HCT116 (cell line): ENCODE results near the gene SDC1. TPM values are rescaled to one million over a fixed set of nuclear protein-coding genes. Genes with fewer than 3 reads are reported as not detected.

Experiments
- ATAC-seq: fragments of 200-7000 bp; cut with Tn5 transposase; 2 replicates; pipeline ENCODE4 v1.9.1; 2020; ENCODE audit warnings: mild to moderate bottlenecking, moderate library complexity
- BruUV-seq: library from RNA; stranded (reverse); fragments of 400-500 nt; replicated peaks from 2 replicates; lab custom pipeline; 2021; lab: Mats Ljungman, UMichigan
- CTCF ChIA-PET: fragments of 300-600 bp; sonication (Branson Sonifier 250); formaldehyde crosslinking; loops from one replicate; lab custom pipeline; 2021; ENCODE audit warnings: antibody characterized with exemption; lab: Charles Lee
- POLR2A ChIA-PET: fragments of 300-600, 350-600 bp; sonication (Branson Sonifier 250); formaldehyde crosslinking; loops from one replicate; lab custom pipeline; 2021; ENCODE audit warnings: antibody characterized with exemption; lab: Charles Lee
- RAD21 ChIA-PET, 2 experiments: fragments of 300-600 bp; sonication (Branson Sonifier 250); formaldehyde crosslinking; loops; one replicate each; lab custom pipeline; 2023; ENCODE audit warnings: low total read pairs in 2 of 2; ENCODE audit not compliant: uncharacterized antibody in 2 of 2, unreplicated experiment in 2 of 2, low non-redundant PET in 1 of 2; lab: Charles Lee
- DNase-seq: peaks from one replicate; pipeline ENCODE4 v3.0.0-alpha.2; 2010; ENCODE audit warnings: low read depth, low spot score
- H2AFZ ChIP-seq: fragments of 200-600 bp; shearing (Covaris generic), sonication (generic); 2 replicates; pipeline ENCODE4 v1.6.1; 2017; ENCODE audit warnings: low read depth, mixed run types, mixed read lengths, antibody characterized with exemption, low read length; ENCODE audit not compliant: poor library complexity, severe bottlenecking
- H3K27ac ChIP-seq: 2 replicates; pipeline ENCODE4 v1.5.1; 2012; ENCODE audit warnings: low read depth, low read length
- H3K27me3 ChIP-seq: fragments of 200-600 bp; sonication (generic); 2 replicates; pipeline ENCODE4 v1.6.1; 2016; ENCODE audit warnings: mixed run types, low read length, mixed read lengths; ENCODE audit not compliant: insufficient read depth
- H3K36me3 ChIP-seq, 2 experiments: fragments of 200-500 bp in 1 of 2; fragments of 200-600 bp in 1 of 2; sonication (Bioruptor generic) in 1 of 2; sonication (generic) in 1 of 2; 2 replicates each; pipeline versions ENCODE4 v1.5.1 to v1.6.1; 2014 to 2016; ENCODE audit warnings: low read length in 2 of 2, inconsistent platforms in 1 of 2, mixed read lengths in 1 of 2, mixed run types in 1 of 2; ENCODE audit not compliant: insufficient read depth in 2 of 2, control insufficient read depth in 1 of 2
- H3K4me1 ChIP-seq, 2 experiments: fragments of 200-600 bp in 1 of 2; sonication (generic) in 1 of 2; 2 replicates each; pipeline versions ENCODE4 v1.5.1 to v1.6.1; 2012 to 2017; ENCODE audit warnings: low read length in 2 of 2, inconsistent platforms in 1 of 2, mild to moderate bottlenecking in 1 of 2, mixed read lengths in 1 of 2, mixed run types in 1 of 2, moderate library complexity in 1 of 2; ENCODE audit not compliant: insufficient read depth in 2 of 2, control insufficient read depth in 1 of 2
- H3K4me2 ChIP-seq: fragments of 200-600 bp; sonication (generic); 2 replicates; pipeline ENCODE4 v1.6.1; 2017; ENCODE audit warnings: mixed run types, low read length, mixed read lengths
- H3K4me3 ChIP-seq, 2 experiments: fragments of 200-600 bp in 1 of 2; sonication (generic) in 1 of 2; replicated peaks in 1 of 2; 2 replicates each; pipeline ENCODE4 v1.5.1; 2011 to 2016; ENCODE audit warnings: low read length in 2 of 2, control low read depth in 1 of 2, low read depth in 1 of 2, mild to moderate bottlenecking in 1 of 2, mixed read lengths in 1 of 2, mixed run types in 1 of 2
- H3K79me2 ChIP-seq: fragments of 200-600 bp; sonication (generic); 2 replicates; pipeline ENCODE4 v1.6.1; 2017; ENCODE audit warnings: mild to moderate bottlenecking, mixed run types, low read length, moderate library complexity, mixed read lengths; ENCODE audit not compliant: insufficient read depth
- H3K9ac ChIP-seq: fragments of 200-600 bp; sonication (generic); 2 replicates; pipeline ENCODE4 v1.6.1; 2016; ENCODE audit warnings: low read length, mixed read lengths
- H3K9me2 ChIP-seq: fragments of 200-600 bp; sonication (generic), shearing (Covaris generic); 2 replicates; pipeline ENCODE4 v1.6.1; 2017; ENCODE audit warnings: mixed run types, mild to moderate bottlenecking, moderate library complexity; ENCODE audit not compliant: insufficient read depth
- H3K9me3 ChIP-seq, 2 experiments: fragments of 200-500 bp in 1 of 2; fragments of 200-600 bp in 1 of 2; sonication (Bioruptor generic) in 1 of 2; sonication (generic) in 1 of 2; 2 replicates each; pipeline ENCODE4 v1.6.1; 2014 to 2017; ENCODE audit warnings: low read length in 2 of 2, mixed read lengths in 2 of 2, inconsistent platforms in 1 of 2, low read depth in 1 of 2, mild to moderate bottlenecking in 1 of 2, mixed run types in 1 of 2, moderate library complexity in 1 of 2; ENCODE audit not compliant: control insufficient read depth in 1 of 2, insufficient read depth in 1 of 2
- H4K20me1 ChIP-seq: fragments of 200-600 bp; sonication (generic), shearing (Covaris generic); 2 replicates; pipeline ENCODE4 v1.6.1; 2017; ENCODE audit warnings: mixed run types, mild to moderate bottlenecking, moderate library complexity; ENCODE audit not compliant: insufficient read depth
- ATF3 ChIP-seq: IDR thresholded peaks from 2 replicates; pipeline ENCODE4 v1.6.1; 2012
- CEBPB ChIP-seq: IDR thresholded peaks from 2 replicates; pipeline ENCODE4 v1.6.1; 2012; ENCODE audit warnings: low read depth
- EGR1 ChIP-seq: IDR thresholded peaks from 2 replicates; pipeline ENCODE4 v1.6.1; 2012; ENCODE audit warnings: low read depth
- EZH2phosphoT487 ChIP-seq: fragments of 200-600 bp; IDR thresholded peaks from 2 replicates; pipeline ENCODE4 v1.6.1; 2018; ENCODE audit warnings: antibody characterized with exemption, borderline replicate concordance
- JUND ChIP-seq: IDR thresholded peaks from 2 replicates; pipeline ENCODE4 v1.6.1; 2012
- POLR2AphosphoS5 ChIP-seq: IDR thresholded peaks from 2 replicates; pipeline ENCODE4 v1.6.1; 2011; ENCODE audit warnings: mild to moderate bottlenecking, low read depth, low read length, moderate library complexity
- RAD21 ChIP-seq: IDR thresholded peaks from 2 replicates; pipeline ENCODE4 v1.6.1; 2012; ENCODE audit warnings: low read depth, mild to moderate bottlenecking
- REST ChIP-seq: IDR thresholded peaks from 2 replicates; pipeline ENCODE4 v1.6.1; 2012; ENCODE audit warnings: low read depth
- SRF ChIP-seq: IDR thresholded peaks from 2 replicates; pipeline ENCODE4 v1.6.1; 2012; ENCODE audit warnings: low read depth
- TCF7L2 ChIP-seq: IDR thresholded peaks from 2 replicates; pipeline ENCODE4 v1.7.0; 2011; ENCODE audit warnings: borderline replicate concordance, inconsistent platforms; ENCODE audit not compliant: insufficient read depth, insufficient read length; ENCODE audit errors: extremely low read depth
- ZNF274 ChIP-seq: fragments of 200-500 bp; sonication (Bioruptor generic); IDR thresholded peaks from 2 replicates; pipeline ENCODE4 v1.6.1; 2014; ENCODE audit warnings: mild to moderate bottlenecking, low read depth, low read length, inconsistent platforms
- intact Hi-C: fragments of 100-400 bp; cut with micrococcal nuclease; formaldehyde crosslinking; loops from 2 replicates; pipeline ENCODE4 v1.10.0; 2022
- total RNA-seq: library from RNA; stranded (reverse); gene quantifications from one replicate; pipeline ENCODE4 v1.2.1, GENCODE V29; 2021; ENCODE audit not compliant: unreplicated experiment

SDC1 gene
- total RNA-seq, 1 experiment from 2014 or later: 32.0 TPM

GRCh38 chr2:20178249-20178607, 46.7 kb downstream of the SDC1 start:
- peaks cover 0 to 8% of the 10 kb centered on the region in 2 experiments; a peak in 1 of 4 replicates for H3K4me1 ChIP-seq
- ATAC-seq: no peak
- no peaks in the 10 kb centered on the region for H3K27me3 ChIP-seq
- no peaks in the 10 kb centered on the region for H4K20me1 ChIP-seq
- H3K4me3 ChIP-seq: no peak overlapping the region
- ChIA-PET RAD21 (no interaction called here), POLR2A (no interaction called here), CTCF (no interaction called here)
- intact Hi-C loops: no loop called here
- H3K36me3 ChIP-seq: no peaks in the 10 kb centered on the region
- no peaks in the 10 kb centered on the region for H3K79me2 ChIP-seq
- no peak overlapping the region for H3K27ac ChIP-seq
- no peaks in the 10 kb centered on the region for H3K9me3 ChIP-seq
- no peaks in the 10 kb centered on the region for H3K9me2 ChIP-seq
- no peak overlapping the region for H3K4me2 ChIP-seq
- DNase-seq: no peak
- H2AFZ ChIP-seq: no peak overlapping the region
- no peak overlapping the region for H3K9ac ChIP-seq
- no peak for TF ChIP-seq EGR1
- no peak for TF ChIP-seq SRF
- no peak for TF ChIP-seq EZH2phosphoT487
- no peak for TF ChIP-seq ZNF274
- no peak for TF ChIP-seq RAD21
- TF ChIP-seq REST: no peak
- TF ChIP-seq ATF3: no peak
- TF ChIP-seq JUND: no peak
- TF ChIP-seq POLR2AphosphoS5: no peak
- TF ChIP-seq CEBPB: no peak
- TF ChIP-seq TCF7L2: no peak
- no TSS peak for BruUV-seq
